Measurements from ENCODE around the gene TMC1.

DNA sequence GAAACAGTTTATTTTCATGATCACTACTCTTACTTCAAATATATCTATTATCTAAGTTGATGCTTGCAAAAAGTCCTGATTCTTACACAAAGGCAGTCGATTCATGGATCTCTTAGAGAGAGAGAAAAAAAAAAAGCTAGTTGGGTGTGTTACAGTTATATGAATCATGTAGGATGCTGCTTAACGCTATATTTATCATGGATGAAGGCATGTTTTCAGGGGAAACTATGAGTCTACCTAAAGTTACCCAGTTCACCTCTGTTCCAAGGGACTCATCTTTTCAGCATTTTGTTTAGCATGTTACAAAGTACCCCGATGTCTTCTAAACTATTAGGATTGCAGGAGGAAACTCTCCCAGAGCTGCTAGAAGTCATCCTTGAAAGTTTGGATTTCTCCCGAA is 13.5 kb downstream of the TMC1 start:
- TF ChIP-seq, protein P1, sequence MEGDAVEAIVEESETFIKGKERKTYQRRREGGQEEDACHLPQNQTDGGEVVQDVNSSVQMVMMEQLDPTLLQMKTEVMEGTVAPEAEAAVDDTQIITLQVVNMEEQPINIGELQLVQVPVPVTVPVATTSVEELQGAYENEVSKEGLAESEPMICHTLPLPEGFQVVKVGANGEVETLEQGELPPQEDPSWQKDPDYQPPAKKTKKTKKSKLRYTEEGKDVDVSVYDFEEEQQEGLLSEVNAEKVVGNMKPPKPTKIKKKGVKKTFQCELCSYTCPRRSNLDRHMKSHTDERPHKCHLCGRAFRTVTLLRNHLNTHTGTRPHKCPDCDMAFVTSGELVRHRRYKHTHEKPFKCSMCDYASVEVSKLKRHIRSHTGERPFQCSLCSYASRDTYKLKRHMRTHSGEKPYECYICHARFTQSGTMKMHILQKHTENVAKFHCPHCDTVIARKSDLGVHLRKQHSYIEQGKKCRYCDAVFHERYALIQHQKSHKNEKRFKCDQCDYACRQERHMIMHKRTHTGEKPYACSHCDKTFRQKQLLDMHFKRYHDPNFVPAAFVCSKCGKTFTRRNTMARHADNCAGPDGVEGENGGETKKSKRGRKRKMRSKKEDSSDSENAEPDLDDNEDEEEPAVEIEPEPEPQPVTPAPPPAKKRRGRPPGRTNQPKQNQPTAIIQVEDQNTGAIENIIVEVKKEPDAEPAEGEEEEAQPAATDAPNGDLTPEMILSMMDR (IDR thresholded peaks at IDR 0.05; ENCODE audit: low read depth, low read length), result no peak
- TF ChIP-seq POLR2A (IDR thresholded peaks at IDR 0.05; ENCODE audit: extremely low read depth, insufficient read length), result no peak

Data from NB4 (cell line).